EL (cell line): Measurements from ENCODE around the gene NPTX1.
"Not testable (repeated sequence)": the region's sequence is repeated elsewhere in the genome, so short reads cannot be mapped to it uniquely, and the experiment has no call there.

ENCODE experiments used
- DNase-seq: peaks from one replicate; pipeline ENCODE4 v3.0.0-alpha.2; 2016

NPTX1 gene, protein sequence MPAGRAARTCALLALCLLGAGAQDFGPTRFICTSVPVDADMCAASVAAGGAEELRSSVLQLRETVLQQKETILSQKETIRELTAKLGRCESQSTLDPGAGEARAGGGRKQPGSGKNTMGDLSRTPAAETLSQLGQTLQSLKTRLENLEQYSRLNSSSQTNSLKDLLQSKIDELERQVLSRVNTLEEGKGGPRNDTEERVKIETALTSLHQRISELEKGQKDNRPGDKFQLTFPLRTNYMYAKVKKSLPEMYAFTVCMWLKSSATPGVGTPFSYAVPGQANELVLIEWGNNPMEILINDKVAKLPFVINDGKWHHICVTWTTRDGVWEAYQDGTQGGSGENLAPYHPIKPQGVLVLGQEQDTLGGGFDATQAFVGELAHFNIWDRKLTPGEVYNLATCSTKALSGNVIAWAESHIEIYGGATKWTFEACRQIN

DNA sequence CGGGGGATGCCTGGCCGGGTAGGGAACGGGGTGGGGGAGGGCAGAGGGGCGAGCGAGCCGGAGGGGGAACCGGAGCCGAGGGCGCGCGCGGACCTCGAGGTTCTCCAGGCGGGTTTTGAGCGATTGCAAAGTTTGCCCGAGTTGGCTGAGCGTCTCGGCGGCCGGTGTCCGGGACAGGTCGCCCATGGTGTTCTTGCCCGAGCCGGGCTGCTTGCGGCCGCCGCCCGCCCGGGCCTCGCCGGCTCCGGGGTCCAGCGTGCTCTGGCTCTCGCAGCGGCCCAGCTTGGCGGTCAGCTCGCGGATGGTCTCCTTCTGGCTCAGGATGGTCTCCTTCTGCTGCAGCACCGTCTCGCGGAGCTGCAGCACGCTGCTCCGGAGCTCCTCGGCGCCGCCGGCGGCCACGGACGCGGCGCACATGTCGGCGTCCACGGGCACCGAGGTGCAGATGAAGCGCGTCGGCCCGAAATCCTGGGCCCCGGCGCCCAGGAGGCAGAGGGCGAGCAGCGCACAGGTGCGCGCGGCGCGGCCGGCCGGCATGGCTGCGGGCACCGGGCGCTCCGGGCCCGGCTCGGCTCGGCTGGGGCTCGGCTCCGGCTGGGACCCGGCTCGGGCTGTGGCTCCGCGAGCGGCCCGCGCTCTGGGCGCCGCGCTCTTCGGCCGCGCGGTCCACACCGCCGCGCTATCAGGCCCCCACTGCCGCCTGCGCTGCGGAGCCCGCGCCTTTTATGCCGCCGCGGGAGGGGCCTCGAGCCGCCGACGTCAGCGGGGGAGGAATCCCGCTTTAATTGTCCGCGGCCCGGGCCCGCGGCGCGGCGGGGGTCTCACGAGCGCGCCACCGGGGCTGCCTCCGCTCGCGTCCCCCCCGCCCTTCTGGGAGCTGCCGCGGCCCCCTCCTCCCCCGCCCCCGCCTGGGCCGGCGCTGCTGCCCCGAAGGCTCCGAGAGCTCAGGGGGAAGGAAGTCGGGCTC lies at the start of gene NPTX1:
Gene NPTX1 (minus strand): TSS at position 698 of the 967 bp plus-strand sequence. CDS start 161 bp downstream, at position 537.
- DNase-seq: peak; percentile 25

- DNase-seq: no peak
Measured at GRCh38 chr17:80523956-80524712, 47.7 kb upstream of the NPTX1 start.

- no peak for DNase-seq
Measured at GRCh38 chr17:80523054-80523744, 46.8 kb upstream of the NPTX1 start.

GRCh38 chr17:80520810-80521455 lies 44.5 kb upstream of the NPTX1 start:
- no peak for DNase-seq

- no peak for DNase-seq
Measured at GRCh38 chr17:80519091-80519781, 42.8 kb upstream of the NPTX1 start.

DNA sequence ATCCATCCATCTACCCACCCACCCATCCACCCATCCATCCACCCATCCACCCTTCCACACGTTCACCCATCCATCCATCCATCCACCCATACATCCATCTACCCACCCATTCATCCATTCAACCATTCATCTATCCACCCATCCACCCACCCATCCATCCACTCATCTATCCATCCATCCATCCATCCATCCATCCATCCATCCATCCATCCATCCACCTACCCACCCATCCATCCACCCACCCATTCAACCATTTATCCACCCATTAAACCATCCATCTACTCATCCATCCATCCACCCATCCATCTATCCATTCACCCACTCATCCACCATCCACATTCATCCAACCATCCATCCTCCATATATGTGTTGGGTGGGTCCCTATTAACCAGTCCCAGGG lies 42.0 kb upstream of the NPTX1 start:
- no peak for DNase-seq

GRCh38 chr17:80517641-80518040 lies 41.2 kb upstream of the NPTX1 start:
- DNase-seq: no peak

DNA sequence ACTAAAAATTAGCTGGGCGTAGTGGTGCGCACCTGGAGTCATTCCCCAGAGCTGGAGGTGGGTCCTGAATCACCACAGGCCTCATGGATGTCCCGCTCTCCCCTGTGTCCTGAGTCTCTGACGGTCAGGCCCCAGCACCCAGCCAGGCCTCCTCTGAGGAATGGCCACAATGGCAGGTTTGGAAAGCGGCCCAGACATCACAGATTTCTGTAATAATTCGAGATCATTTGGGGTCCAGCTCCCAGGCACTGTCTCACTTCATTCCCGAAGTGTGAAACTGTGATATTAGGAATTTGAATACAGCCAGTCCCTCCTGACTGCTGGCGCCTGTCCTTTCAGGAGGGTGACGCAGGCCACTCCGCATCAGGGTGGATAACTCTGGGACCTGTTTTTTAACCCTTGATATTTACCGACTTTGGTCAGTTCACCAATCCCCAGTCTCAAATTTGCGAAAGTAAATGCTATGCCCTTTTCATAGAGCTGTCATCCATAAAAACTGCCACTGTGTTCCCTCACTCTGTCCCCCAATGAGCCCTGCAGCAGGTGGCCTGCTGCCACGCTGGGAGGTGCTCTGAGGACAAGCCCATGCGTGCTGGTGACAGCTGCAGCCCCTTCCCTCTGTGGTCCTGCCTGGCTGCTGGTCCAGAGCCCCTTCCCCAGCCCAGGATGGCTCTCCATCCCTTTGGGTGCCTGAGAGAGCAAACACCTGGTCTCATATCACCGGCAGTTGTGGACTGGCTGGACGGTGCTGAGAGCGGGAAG lies 39.9 kb upstream of the NPTX1 start:
- DNase-seq: no peak

DNA sequence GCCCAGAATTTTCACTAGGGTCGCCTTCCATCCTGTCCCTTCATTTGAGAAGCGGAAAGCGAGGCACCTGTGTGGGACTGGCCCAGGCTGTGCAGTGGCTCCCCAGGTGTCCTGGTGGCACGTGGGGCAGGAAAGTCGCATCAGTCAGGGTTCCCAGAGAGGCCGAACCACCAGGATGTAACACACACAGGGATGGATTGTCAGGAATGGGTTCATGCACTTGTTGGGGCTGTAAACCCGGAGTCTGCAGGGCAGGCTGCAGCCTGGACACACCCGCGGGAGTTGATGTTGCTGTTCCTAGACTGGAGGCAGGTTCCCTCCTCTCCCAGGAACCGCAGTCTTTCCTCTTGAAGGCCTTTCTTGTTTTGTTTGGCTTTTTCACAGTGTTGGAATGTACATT lies 37.5 kb upstream of the NPTX1 start:
- DNase-seq: peak; percentile 75

- DNase-seq: no peak
Measured at GRCh38 chr17:80513201-80513600, 36.8 kb upstream of the NPTX1 start.

- DNase-seq: peak; percentile 86
Measured at GRCh38 chr17:80512233-80512632, 35.8 kb upstream of the NPTX1 start.

- no peak for DNase-seq
Measured at GRCh38 chr17:80511222-80512180, 35.1 kb upstream of the NPTX1 start.

DNA sequence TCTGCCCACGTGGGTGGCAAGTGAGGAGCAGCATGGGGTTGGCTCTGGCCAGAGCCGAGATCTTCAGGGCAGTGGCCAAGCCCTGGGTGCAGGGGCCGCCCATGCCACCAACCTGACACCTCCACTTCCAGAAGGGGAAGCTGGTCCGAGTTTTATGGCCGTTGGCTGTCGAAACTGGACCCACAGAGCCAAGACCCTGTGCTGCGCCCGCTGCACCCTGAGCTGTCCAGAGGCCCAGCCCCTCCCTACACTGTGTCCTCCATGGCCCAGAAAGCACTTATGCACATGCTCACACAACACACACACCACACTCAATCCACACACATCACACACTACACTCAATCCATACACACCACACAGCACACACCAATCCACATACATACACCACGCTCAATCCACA lies 34.4 kb upstream of the NPTX1 start:
- no peak for DNase-seq

DNA sequence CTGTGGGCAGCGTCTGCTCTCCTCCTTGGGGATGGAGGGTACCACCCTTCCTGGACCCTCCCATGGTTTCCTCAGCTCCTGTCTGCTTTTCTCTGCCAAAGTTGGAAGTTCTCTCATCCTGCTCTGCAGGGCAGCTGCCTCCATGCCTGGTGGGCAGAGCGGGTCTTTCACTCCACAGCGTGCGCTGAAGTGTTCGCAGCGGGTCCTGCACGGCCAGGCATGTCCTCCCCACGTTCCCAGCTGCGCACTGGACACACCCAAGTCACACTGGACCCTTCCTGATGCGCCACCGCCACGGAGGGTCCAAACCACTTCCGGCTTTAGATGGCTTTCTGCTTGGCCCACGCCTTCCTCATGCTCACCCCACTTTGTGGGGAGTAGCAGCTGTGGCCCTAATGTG lies 33.7 kb upstream of the NPTX1 start:
- no peak for DNase-seq

DNA sequence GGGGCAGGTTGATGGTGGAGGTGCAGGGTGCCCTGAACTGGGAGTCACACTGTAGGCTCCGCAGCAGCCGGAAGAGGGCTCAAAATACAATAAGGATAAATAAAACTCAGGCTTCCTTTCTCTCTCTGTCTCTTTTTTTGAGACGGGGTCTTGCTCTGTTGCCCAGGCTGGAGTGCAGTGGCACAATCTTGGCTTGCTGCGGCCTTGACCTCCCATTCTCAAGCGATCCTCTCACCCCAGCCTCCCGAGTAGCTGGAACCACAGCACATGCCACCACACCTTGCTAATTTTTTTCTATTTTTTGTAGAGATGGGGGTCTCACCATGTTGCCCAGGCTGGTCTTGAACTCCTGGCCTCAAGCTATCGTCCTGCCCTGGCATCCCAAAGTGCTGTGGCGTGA lies 32.9 kb upstream of the NPTX1 start:
- DNase-seq: no peak

GRCh38 chr17:80507965-80508364 lies 31.6 kb upstream of the NPTX1 start:
- no peak for DNase-seq

- not testable (repeated sequence) for DNase-seq
Measured at GRCh38 chr17:80507177-80507576, 30.8 kb upstream of the NPTX1 start.

DNA sequence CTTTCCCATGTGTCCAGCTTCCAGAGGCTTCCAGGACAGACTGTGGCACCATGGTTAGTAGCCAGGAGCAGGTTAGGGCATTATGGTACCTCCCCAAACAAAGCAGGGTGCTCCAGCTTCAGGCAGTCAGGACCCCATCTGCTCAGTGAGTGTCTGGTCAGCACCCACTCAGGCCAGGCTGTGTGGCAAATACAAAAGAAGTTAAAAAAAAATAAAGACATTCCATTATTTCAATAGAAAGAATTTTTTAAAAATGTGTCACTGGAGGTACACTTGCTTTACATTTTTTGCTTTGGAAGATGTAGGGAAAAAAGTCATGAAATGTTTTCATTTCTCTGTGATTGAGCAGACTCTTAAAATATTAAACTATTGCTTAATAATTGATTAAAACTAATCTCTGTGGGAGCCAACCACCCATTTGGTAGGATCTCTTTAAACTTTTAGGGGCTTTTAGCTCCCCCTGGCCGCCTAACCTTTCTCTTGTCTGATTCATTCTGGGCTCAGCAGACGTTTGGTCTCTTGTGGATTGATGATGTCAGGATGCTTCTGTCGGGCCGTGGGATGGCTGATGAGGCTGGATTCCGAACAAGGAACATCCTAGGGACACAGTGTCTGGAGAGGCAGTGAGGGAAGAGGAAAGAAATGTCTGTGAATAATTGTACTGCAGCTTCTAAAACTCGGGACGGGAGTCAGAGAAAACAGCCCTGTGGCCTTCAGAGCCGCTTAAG lies 28.4 kb upstream of the NPTX1 start:
- peak; percentile 81 for DNase-seq
